Upper lobe of left lung (tissue), 6 donors: ENCODE measurements around the gene CPHXL. TPM values are rescaled to one million over a fixed set of nuclear protein-coding genes. Genes with fewer than 3 reads are reported as not detected.

ENCODE experiments used
- ATAC-seq, 2 donors: fragments of 200-7000 bp; cut with Tn5 transposase; one replicate each; pipeline ENCODE4 v1.9.1; 2022; ENCODE audit warnings: mild to moderate bottlenecking in 2 of 2, moderate library complexity in 2 of 2; ENCODE audit not compliant: low FRiP score in 2 of 2
- DNase-seq, 2 donors: peaks; one replicate each; pipeline ENCODE4 v3.0.0-alpha.2; 2019 to 2020
- H3K27ac ChIP-seq, 4 donors: fragments of 200-600 bp; sonication (generic); one replicate each; pipeline ENCODE4 v1.5.1; 2016 to 2019
- H3K27me3 ChIP-seq, 4 donors: fragments of 200-600 bp; sonication (generic); one replicate each; pipeline ENCODE4 v1.5.1; 2017 to 2019
- H3K36me3 ChIP-seq, 4 donors: fragments of 200-600 bp; sonication (generic); one replicate each; pipeline ENCODE4 v1.5.1; 2016 to 2019
- H3K4me1 ChIP-seq, 4 donors: fragments of 200-600 bp; sonication (generic); one replicate each; pipeline ENCODE4 v1.5.1; 2018 to 2019
- H3K4me3 ChIP-seq, 4 donors: fragments of 200-600 bp; sonication (generic); one replicate each; pipeline ENCODE4 v1.5.1; 2017 to 2019; ENCODE audit warnings: mild to moderate bottlenecking in 2 of 4, moderate library complexity in 1 of 4
- H3K9me3 ChIP-seq, 4 donors: fragments of 200-600 bp; sonication (generic); one replicate each; pipeline ENCODE4 v1.5.1; 2018 to 2019
- CTCF ChIP-seq, 6 experiments: fragments of 450-650 bp in 4 of 6; fragments of 200-600 bp in 2 of 6; sonication (generic) in 2 of 6; IDR thresholded peaks; one replicate each; pipeline ENCODE4 v1.5.1; 2016 to 2019; ENCODE audit warnings: antibody characterized with exemption in 6 of 6
- EP300 ChIP-seq, 4 donors: sonication (generic); formaldehyde crosslinking; IDR thresholded peaks; one replicate each; pipeline ENCODE4 v1.5.1; 2017; ENCODE audit warnings: antibody characterized with exemption in 4 of 4, control low read depth in 2 of 4
- POLR2A ChIP-seq, 4 donors: fragments of 450-650 bp; IDR thresholded peaks; one replicate each; pipeline ENCODE4 v1.5.1; 2016 to 2017; ENCODE audit warnings: antibody characterized with exemption in 4 of 4, mild to moderate bottlenecking in 2 of 4
- POLR2AphosphoS5 ChIP-seq, 2 donors: sonication (generic); formaldehyde crosslinking; IDR thresholded peaks; one replicate each; pipeline ENCODE4 v1.5.1; 2017; ENCODE audit warnings: antibody characterized with exemption in 2 of 2
- small RNA-seq, 4 donors: library from RNA; depleted of rRNA; stranded (forward); fragments of <200 nt; gene quantifications; one replicate each; pipeline ENCODE3, GENCODE V24; 2016
- total RNA-seq, 6 donors: library from RNA; depleted of rRNA in 4 of 6; stranded (reverse); fragments of >200 nt in 4 of 6; gene quantifications; one replicate each; pipeline versions ENCODE4 v1.1.0 to v1.2.1, GENCODE V29; 2016 to 2021
- donor health status: DM: no; HTN: no; CAD: no; lungs with moderate emphysema.
- donor health status: DM: no; HTN: yes; CAD: no; lungs with severe emphysema.

Gene CPHXL
- total RNA-seq, 6 donors from 2014 or later = not detected

DNA sequence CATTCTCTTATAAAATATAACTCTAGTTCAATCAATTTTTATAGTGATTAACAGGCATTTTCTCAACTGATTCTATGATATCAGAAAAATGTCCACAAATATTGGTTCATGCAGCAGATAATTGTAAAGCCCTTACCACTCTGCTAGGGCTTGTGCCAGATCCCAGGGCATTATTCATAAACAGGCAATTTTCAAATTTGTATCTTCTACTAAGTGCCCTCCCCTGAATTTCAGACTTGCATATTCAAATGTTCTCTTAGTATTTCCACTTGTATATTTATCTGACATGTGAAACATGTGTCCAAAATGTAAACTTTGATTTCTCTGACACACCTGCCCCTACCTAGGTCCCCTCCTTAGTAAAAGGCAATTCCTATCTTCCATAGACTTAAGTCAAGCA lies 58.8 kb downstream of the CPHXL start:
- TF ChIP-seq CTCF (IDR thresholded peaks at IDR 0.05) = no peak
- TF ChIP-seq POLR2AphosphoS5 (IDR thresholded peaks at IDR 0.05) = no peak
- TF ChIP-seq POLR2A (IDR thresholded peaks at IDR 0.05) = no peak
- TF ChIP-seq EP300 (IDR thresholded peaks at IDR 0.05) = no peak

More for the DNA sequence above, 58.8 kb downstream of the CPHXL start:
- H3K4me3 ChIP-seq = no peak overlapping the region
- no peak for ATAC-seq
- DNase-seq = no peak
- no peaks in the 10 kb centered on the region for H3K9me3 ChIP-seq
- no peak overlapping the region for H3K27ac ChIP-seq
- H3K27me3 ChIP-seq = no peaks in the 10 kb centered on the region
- no peaks in the 10 kb centered on the region for H3K36me3 ChIP-seq
- no peaks in the 10 kb centered on the region for H3K4me1 ChIP-seq

Small RNA genes within 50 kb of the gene (small RNA-seq; reads per million reads assigned to genes)
- gene RN7SL520P = 0 reads per million in 4 donors

Other genes with a start within 250 kb of the CPHXL start
- 10 to 100 TPM in 1 of 6 donors, 1 to 10 TPM in 4, under 1 TPM in 1; 0.11 to 11.6 (median 2.2) TPM for gene CHST6, start 231.0 kb downstream of the CPHXL start, total RNA-seq
- 1 to 10 TPM in 1 of 6 donors, under 1 TPM in 2, not detected in 3; 0.11 to 1.7 (median 0.51) TPM for gene CHST5, start 190.4 kb downstream of the CPHXL start, total RNA-seq
- gene TMEM231, start 170.2 kb downstream of the CPHXL start, total RNA-seq = 10 to 100 TPM in 4 of 6 donors, 1 to 10 TPM in 2; 6.3 to 31.2 (median 11.8) TPM
- 100 to 1,000 TPM in 2 of 6 donors, 10 to 100 TPM in 4; 14.7 to 103 (median 81.1) TPM for gene GABARAPL2, start 160.1 kb downstream of the CPHXL start, total RNA-seq
- gene ADAT1, start 103.2 kb downstream of the CPHXL start, total RNA-seq = 10 to 100 TPM; 30.6 to 77.5 (median 46.7) TPM
- 10 to 100 TPM; 59.4 to 94.2 (median 86.3) TPM for gene KARS1, start 78.8 kb downstream of the CPHXL start, total RNA-seq
- gene TERF2IP, start 78.7 kb downstream of the CPHXL start, total RNA-seq = 10 to 100 TPM; 45.1 to 70.0 (median 59.1) TPM
- not detected for gene CPHXL2, start 49.5 kb downstream of the CPHXL start, total RNA-seq
- gene DUXB, start 25.0 kb downstream of the CPHXL start, total RNA-seq = not detected